ENCODE results near the gene C1orf35. TPM values are rescaled to one million over a fixed set of nuclear protein-coding genes. Genes with fewer than 3 reads are reported as not detected.

C1orf35 gene
- total RNA-seq, 1 experiment from 2014 or later: 63.3 TPM

GRCh38 chr1:228099331-228099732, 3.8 kb downstream of the C1orf35 start:
- H2AFZ ChIP-seq (ENCODE audit: low read length): no peak overlapping the region
- H3K9me2 ChIP-seq (replicated peaks; ENCODE audit: low read length): no peaks in the 10 kb centered on the region
- H3K4me3 ChIP-seq (ENCODE audit: low read length): no peak overlapping the region
- peaks cover 19% of the 10 kb centered on the region for H3K4me1 ChIP-seq (ENCODE audit: insufficient read depth, low read length)
- no peak overlapping the region for H3K4me2 ChIP-seq (ENCODE audit: low read length)
- no TSS peak for BruUV-seq (replicated peaks)
- peaks cover 54% of the 10 kb centered on the region for H3K36me3 ChIP-seq (ENCODE audit: low read depth, low read length)
- peaks cover 85% of the 10 kb centered on the region for H3K79me2 ChIP-seq (ENCODE audit: low read length)
- no peaks in the 10 kb centered on the region for H3K9me3 ChIP-seq (ENCODE audit: low read length)
- no peak overlapping the region for H3K9ac ChIP-seq (ENCODE audit: low read length)
- no peak for ATAC-seq
- H3K27ac ChIP-seq (ENCODE audit: low read length): no peak overlapping the region
- POLR2A ChIA-PET (ENCODE audit: unreplicated experiment): interaction anchor here (0.6 kb wide), 1 partner anchor 14 kb away, joined by 6 read pairs; no protein-coding TSS in a partner anchor
- CTCF ChIA-PET: interaction anchor here (0.5 to 2.0 kb wide), 2 partner anchors 74 to 100 kb away, joined by 3 to 4 read pairs; no protein-coding TSS in a partner anchor
- intact Hi-C loops (cut with micrococcal nuclease): no loop called here
- no peaks in the 10 kb centered on the region for H3K27me3 ChIP-seq (ENCODE audit: low read length)
- no peak for TF ChIP-seq EZH2 (IDR thresholded peaks at IDR 0.05; ENCODE audit: low read length, unreplicated experiment)
- no peak for TF ChIP-seq CTCF (conservative IDR thresholded peaks at IDR 0.05; ENCODE audit: low read depth, low read length)
- TF ChIP-seq EZH2phosphoT487 (IDR thresholded peaks at IDR 0.05; ENCODE audit: borderline replicate concordance, low read length): no peak
- peaks cover 14% of the 10 kb centered on the region for H3F3A ChIP-seq (ENCODE audit: low read length, unreplicated experiment)
- peaks cover 64% of the 10 kb centered on the region for H4K20me1 ChIP-seq (ENCODE audit: low read length)
- no peak for DNase-seq

GRCh38 chr1:228098323-228098931, 4.7 kb downstream of the C1orf35 start:
- Histone ChIP-seq H3K9ac (ENCODE audit: low read length) (no peak overlapping the region), H3K9me2 (replicated peaks; ENCODE audit: low read length) (no peaks in the 10 kb centered on the region), H2AFZ (ENCODE audit: low read length) (no peak overlapping the region), H4K20me1 (ENCODE audit: low read length) (peaks cover 73% of the 10 kb centered on the region), H3F3A (ENCODE audit: low read length, unreplicated experiment) (peaks cover 14% of the 10 kb centered on the region), H3K4me2 (ENCODE audit: low read length) (no peak overlapping the region), H3K27me3 (ENCODE audit: low read length) (no peaks in the 10 kb centered on the region), H3K4me3 (ENCODE audit: low read length) (no peak overlapping the region), H3K4me1 (ENCODE audit: insufficient read depth, low read length) (peaks cover 10% of the 10 kb centered on the region), H3K9me3 (ENCODE audit: low read length) (no peaks in the 10 kb centered on the region), H3K27ac (ENCODE audit: low read length) (no peak overlapping the region), H3K36me3 (ENCODE audit: low read depth, low read length) (peaks cover 59% of the 10 kb centered on the region), H3K79me2 (ENCODE audit: low read length) (peaks cover 89% of the 10 kb centered on the region)
- no peak for DNase-seq
- TSS peak; percentile 65 for BruUV-seq (replicated peaks)
- TF ChIP-seq EZH2phosphoT487 (IDR thresholded peaks at IDR 0.05; ENCODE audit: borderline replicate concordance, low read length) (no peak), EZH2 (IDR thresholded peaks at IDR 0.05; ENCODE audit: low read length, unreplicated experiment) (no peak), CTCF (conservative IDR thresholded peaks at IDR 0.05; ENCODE audit: low read depth, low read length) (no peak)
- no peak for ATAC-seq
- CTCF ChIA-PET: interaction anchor here (2.0 kb wide), 1 partner anchor 99 kb away, joined by 4 read pairs; no protein-coding TSS in a partner anchor
- intact Hi-C loops (cut with micrococcal nuclease): no loop called here
- POLR2A ChIA-PET (ENCODE audit: unreplicated experiment): no interaction called here

- Histone ChIP-seq H3K9me3 (ENCODE audit: low read length) (no peaks in the 10 kb centered on the region), H4K20me1 (ENCODE audit: low read length) (peaks cover 83% of the 10 kb centered on the region), H3K4me1 (ENCODE audit: insufficient read depth, low read length) (peaks cover 17% of the 10 kb centered on the region), H2AFZ (ENCODE audit: low read length) (no peak overlapping the region), H3K4me3 (ENCODE audit: low read length) (no peak overlapping the region), H3K36me3 (ENCODE audit: low read depth, low read length) (peaks cover 69% of the 10 kb centered on the region), H3K27me3 (ENCODE audit: low read length) (no peaks in the 10 kb centered on the region), H3K79me2 (ENCODE audit: low read length) (peaks cover 97% of the 10 kb centered on the region), H3K27ac (ENCODE audit: low read length) (no peak overlapping the region), H3K9me2 (replicated peaks; ENCODE audit: low read length) (no peaks in the 10 kb centered on the region), H3K9ac (ENCODE audit: low read length) (no peak overlapping the region), H3K4me2 (ENCODE audit: low read length) (no peak overlapping the region), H3F3A (ENCODE audit: low read length, unreplicated experiment) (peaks cover 14% of the 10 kb centered on the region)
- TF ChIP-seq CTCF (conservative IDR thresholded peaks at IDR 0.05; ENCODE audit: low read depth, low read length) (no peak), EZH2 (IDR thresholded peaks at IDR 0.05; ENCODE audit: low read length, unreplicated experiment) (no peak), EZH2phosphoT487 (IDR thresholded peaks at IDR 0.05; ENCODE audit: borderline replicate concordance, low read length) (no peak)
- ChIA-PET POLR2A (ENCODE audit: unreplicated experiment) (no interaction called here), CTCF (no interaction called here)
- intact Hi-C loops (cut with micrococcal nuclease): no loop called here
- BruUV-seq (replicated peaks): no TSS peak
- no peak for DNase-seq
- ATAC-seq: no peak
Measured at GRCh38 chr1:228097333-228098081, 5.6 kb downstream of the C1orf35 start.

All from PC-3 (cell line).